GOT3 (cell line): ENCODE data around the gene ACBD6.
"Not testable (repeated sequence)": the region's sequence is repeated elsewhere in the genome, so short reads cannot be mapped to it uniquely, and the experiment has no call there.

Experiments used
- DNase-seq: peaks from one replicate; lab custom pipeline; 2025; ENCODE audit warnings: mixed read lengths; lab: John Stamatoyannopoulos, UW

The ACBD6 gene

GRCh38 chr1:180488661-180489060 lies 13.7 kb downstream of the ACBD6 start:
- DNase-seq: no peak

GRCh38 chr1:180486092-180486491 lies 16.3 kb downstream of the ACBD6 start:
- no peak for DNase-seq

GRCh38 chr1:180484490-180484889 lies 17.9 kb downstream of the ACBD6 start:
- no peak for DNase-seq

GRCh38 chr1:180482425-180483275 lies 19.7 kb downstream of the ACBD6 start:
- DNase-seq: no peak

GRCh38 chr1:180470031-180470430 lies 32.3 kb downstream of the ACBD6 start:
- DNase-seq: no peak

GRCh38 chr1:180468311-180468710 lies 34.1 kb downstream of the ACBD6 start:
- no peak for DNase-seq

GRCh38 chr1:180462102-180462501 lies 40.3 kb downstream of the ACBD6 start:
- DNase-seq: no peak

GRCh38 chr1:180461682-180462081 lies 40.7 kb downstream of the ACBD6 start:
- DNase-seq: not testable (repeated sequence)

GRCh38 chr1:180458807-180459206 lies 43.6 kb downstream of the ACBD6 start:
- no peak for DNase-seq

- no peak for DNase-seq
These were observed 46.2 kb downstream of the ACBD6 start for GRCh38 chr1:180456191-180456590.

- DNase-seq: no peak
These were observed 50.9 kb downstream of the ACBD6 start for GRCh38 chr1:180451504-180451903.

- DNase-seq: no peak
These were observed 57.9 kb downstream of the ACBD6 start for GRCh38 chr1:180444522-180444921.

GRCh38 chr1:180440335-180440734 lies 62.0 kb downstream of the ACBD6 start:
- DNase-seq: no peak

GRCh38 chr1:180435566-180435965 lies 66.8 kb downstream of the ACBD6 start:
- DNase-seq: no peak

GRCh38 chr1:180433873-180434272 lies 68.5 kb downstream of the ACBD6 start:
- no peak for DNase-seq

- DNase-seq: no peak
These were observed 70.7 kb downstream of the ACBD6 start for GRCh38 chr1:180431683-180432082.

GRCh38 chr1:180428782-180429695 lies 73.3 kb downstream of the ACBD6 start:
- no peak for DNase-seq

GRCh38 chr1:180425952-180426351 lies 76.4 kb downstream of the ACBD6 start:
- no peak for DNase-seq

- no peak for DNase-seq
These were observed 77.4 kb downstream of the ACBD6 start for GRCh38 chr1:180424848-180425457.

- DNase-seq: no peak
These were observed 80.8 kb downstream of the ACBD6 start for GRCh38 chr1:180421614-180422013.

GRCh38 chr1:180421145-180421544 lies 81.2 kb downstream of the ACBD6 start:
- not testable (repeated sequence) for DNase-seq

- no peak for DNase-seq
These were observed 86.3 kb downstream of the ACBD6 start for GRCh38 chr1:180415985-180416633.
